Heart left ventricle (tissue), 13 donors: ENCODE data around the gene TRIM74.
"Not testable (repeated sequence)": the region's sequence is repeated elsewhere in the genome, so short reads cannot be mapped to it uniquely, and the experiment has no call there.

ENCODE experiments used
- POLR2A ChIP-seq, 2 donors: fragments of 450-650 bp; IDR thresholded peaks; one replicate each; pipeline ENCODE4 v1.6.1; 2017; ENCODE audit warnings: antibody characterized with exemption in 2 of 2, mild to moderate bottlenecking in 2 of 2, moderate library complexity in 2 of 2
- TF ChIP-seq, protein P1 (sequence below), 12 donors: fragments of 200-600 bp; sonication (generic) in 4 of 12; IDR thresholded peaks; one replicate each; pipeline versions ENCODE4 v1.5.0 to v1.8.0; 2018 to 2022; ENCODE audit warnings: antibody characterized with exemption in 12 of 12, mild to moderate bottlenecking in 5 of 12
- donor health status: ischemic (EF 13 %, LVEDD 7.1; RV severe dilation, severe dysfunction).
- donor health status: DM: no; HTN: yes; CAD: no.
- donor health status: DM: no; HTN: no; CAD: no.
- donor health status: ischemic (EF 25% LVEDD 6.9; RV normal size, moderate dysfunction).
- donor health status: ischemic (EF 25% LVEDD 5.7; RV mildly dilated, moderate dysfunction).
- donor health status: ischemic (EF 35%, LVEDD 5.7; RV mildly dilated, moderate dysfunction).
- donor health status: nonischemic (EF 11% LVEDD 7.7; RV severe dilation, severe dysfunction).
- donor health status: DM: yes; HTN: yes; CAD: no.
- donor health status: PGD.
- donor health status: ischemic (EF 29% LVEDD 5.4; RV normal size, mild dysfunction).
- donor health status: nonischemic (EF 23%, LVEDD 6.1; RV moderate dilation, normal function).

GRCh38 chr7:72980382-72980781 is 11.1 kb upstream of the TRIM74 start:
- TF ChIP-seq, protein P1, sequence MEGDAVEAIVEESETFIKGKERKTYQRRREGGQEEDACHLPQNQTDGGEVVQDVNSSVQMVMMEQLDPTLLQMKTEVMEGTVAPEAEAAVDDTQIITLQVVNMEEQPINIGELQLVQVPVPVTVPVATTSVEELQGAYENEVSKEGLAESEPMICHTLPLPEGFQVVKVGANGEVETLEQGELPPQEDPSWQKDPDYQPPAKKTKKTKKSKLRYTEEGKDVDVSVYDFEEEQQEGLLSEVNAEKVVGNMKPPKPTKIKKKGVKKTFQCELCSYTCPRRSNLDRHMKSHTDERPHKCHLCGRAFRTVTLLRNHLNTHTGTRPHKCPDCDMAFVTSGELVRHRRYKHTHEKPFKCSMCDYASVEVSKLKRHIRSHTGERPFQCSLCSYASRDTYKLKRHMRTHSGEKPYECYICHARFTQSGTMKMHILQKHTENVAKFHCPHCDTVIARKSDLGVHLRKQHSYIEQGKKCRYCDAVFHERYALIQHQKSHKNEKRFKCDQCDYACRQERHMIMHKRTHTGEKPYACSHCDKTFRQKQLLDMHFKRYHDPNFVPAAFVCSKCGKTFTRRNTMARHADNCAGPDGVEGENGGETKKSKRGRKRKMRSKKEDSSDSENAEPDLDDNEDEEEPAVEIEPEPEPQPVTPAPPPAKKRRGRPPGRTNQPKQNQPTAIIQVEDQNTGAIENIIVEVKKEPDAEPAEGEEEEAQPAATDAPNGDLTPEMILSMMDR (IDR thresholded peaks at IDR 0.05): not testable (repeated sequence)
- not testable (repeated sequence) for TF ChIP-seq POLR2A (IDR thresholded peaks at IDR 0.05)
